Hematopoietic multipotent progenitor cell treated with erythropoietin and hydrocortisone succinate and interleukin-3 and kit ligand, for 6 days (in vitro differentiated cells): ENCODE results near the gene NAV2.
"Not testable (repeated sequence)": the region's sequence is repeated elsewhere in the genome, so short reads cannot be mapped to it uniquely, and the experiment has no call there.

Experiments used
- DNase-seq: peaks from one replicate; pipeline ENCODE4 v3.0.0-alpha.2; 2015

NAV2 gene

GRCh38 chr11:20078846-20079245 is 366.2 kb downstream of the NAV2 start:
- no peak for DNase-seq

GRCh38 chr11:20080032-20080685 is 367.5 kb downstream of the NAV2 start:
- DNase-seq, result peak; percentile 90

GRCh38 chr11:20081336-20081735 is 368.7 kb downstream of the NAV2 start:
- no peak for DNase-seq

GRCh38 chr11:20083877-20084276 is 371.2 kb downstream of the NAV2 start:
- DNase-seq, result not testable (repeated sequence)

GRCh38 chr11:20084921-20085814 is 372.5 kb downstream of the NAV2 start:
- peak; percentile 41 for DNase-seq

GRCh38 chr11:20085918-20086317 is 373.3 kb downstream of the NAV2 start:
- DNase-seq, result no peak

GRCh38 chr11:20087118-20087521 is 374.5 kb downstream of the NAV2 start:
- DNase-seq, result no peak

- peak; percentile 84 for DNase-seq
Measured at GRCh38 chr11:20088397-20089225, 376.0 kb downstream of the NAV2 start.

- DNase-seq, result no peak
Measured at GRCh38 chr11:20089367-20089766, 376.7 kb downstream of the NAV2 start.

- peak; percentile 72 for DNase-seq
Measured at GRCh38 chr11:20089796-20090653, 377.4 kb downstream of the NAV2 start.

- DNase-seq, result no peak
Measured at GRCh38 chr11:20090654-20091374, 378.2 kb downstream of the NAV2 start.

- DNase-seq, result no peak
Measured at GRCh38 chr11:20093775-20094174, 381.1 kb downstream of the NAV2 start.

- no peak for DNase-seq
Measured at GRCh38 chr11:20095189-20095588, 382.6 kb downstream of the NAV2 start.

- DNase-seq, result no peak
Measured at GRCh38 chr11:20097319-20098221, 384.9 kb downstream of the NAV2 start.

- no peak for DNase-seq
Measured at GRCh38 chr11:20099527-20099926, 386.9 kb downstream of the NAV2 start.

GRCh38 chr11:20102397-20102796 is 389.8 kb downstream of the NAV2 start:
- DNase-seq, result peak; percentile 92

- no peak for DNase-seq
Measured at GRCh38 chr11:20103281-20103680, 390.6 kb downstream of the NAV2 start.

- no peak for DNase-seq
Measured at GRCh38 chr11:20105427-20105826, 392.8 kb downstream of the NAV2 start.

- no peak for DNase-seq
Measured at GRCh38 chr11:20109731-20110445, 397.3 kb downstream of the NAV2 start.
